Smooth muscle cell (in vitro differentiated cells): ENCODE results near the gene YOD1. TPM values are rescaled to one million over a fixed set of nuclear protein-coding genes. Genes with fewer than 3 reads are reported as not detected.
A peak's percentile ranks its signal among the peaks of the same experiment; 100 is the strongest.

Experiments
- DNase-seq: peaks from one replicate; lab custom pipeline; 2025; ENCODE audit not compliant: unreplicated experiment; lab: John Stamatoyannopoulos, UW
- H2AFZ ChIP-seq: fragments of 200-600 bp; sonication (generic); 2 replicates; pipeline ENCODE4 v1.6.0; 2016; ENCODE audit warnings: antibody characterized with exemption, low read depth, mild to moderate bottlenecking
- H3F3A ChIP-seq: fragments of 200-600 bp; sonication (generic); 2 replicates; pipeline ENCODE4 v1.6.0; 2017; ENCODE audit warnings: antibody characterized with exemption, low read depth
- H3K27ac ChIP-seq: fragments of 200-600 bp; sonication (generic); 2 replicates; pipeline ENCODE4 v1.5.1; 2016; ENCODE audit warnings: low read depth, mild to moderate bottlenecking
- H3K27me3 ChIP-seq: fragments of 200-600 bp; sonication (generic); 2 replicates; pipeline ENCODE4 v1.6.1; 2016; ENCODE audit warnings: low read depth, mild to moderate bottlenecking
- H3K36me3 ChIP-seq: fragments of 200-600 bp; sonication (generic); 2 replicates; pipeline ENCODE4 v1.5.1; 2016; ENCODE audit warnings: low read depth
- H3K4me1 ChIP-seq: fragments of 200-600 bp; sonication (generic); 2 replicates; pipeline ENCODE4 v1.5.1; 2016; ENCODE audit warnings: low read depth
- H3K4me2 ChIP-seq: fragments of 200-600 bp; sonication (generic); 2 replicates; pipeline ENCODE4 v1.6.0; 2016; ENCODE audit warnings: mild to moderate bottlenecking
- H3K4me3 ChIP-seq: fragments of 200-600 bp; sonication (generic); 2 replicates; pipeline ENCODE4 v1.5.1; 2016; ENCODE audit warnings: mild to moderate bottlenecking
- H3K79me2 ChIP-seq: fragments of 200-600 bp; sonication (generic); 2 replicates; pipeline ENCODE4 v1.6.0; 2016; ENCODE audit warnings: low read depth, mild to moderate bottlenecking
- H3K9ac ChIP-seq: fragments of 200-600 bp; sonication (generic); 2 replicates; pipeline ENCODE4 v1.6.0; 2016; ENCODE audit warnings: low read depth
- H3K9me3 ChIP-seq: fragments of 200-600 bp; sonication (generic); replicated peaks from 2 replicates; pipeline ENCODE4 v1.5.1; 2016; ENCODE audit warnings: low read depth
- H4K20me1 ChIP-seq: fragments of 200-600 bp; sonication (generic); 2 replicates; pipeline ENCODE4 v1.6.0; 2016; ENCODE audit warnings: low read depth
- WGBS: methylation state at CpG from one replicate; pipeline ENCODE4 v1.1.7; 2016; ENCODE audit warnings: low lambda C conversion rate; 5-methylcytosine and 5-hydroxymethylcytosine counted together
- polyA plus RNA-seq: library from polyadenylated mRNA; unstranded; fragments of >200 nt; fragmentation: Nextera tagmentation; extraction: Ambion mirVana; gene quantifications from 2 replicates; pipeline ENCODE4 v1.2.1, GENCODE V29; 2016
- total RNA-seq: library from RNA; depleted of rRNA; stranded (reverse); fragments of >200 nt; gene quantifications from 2 replicates; pipeline ENCODE4 v1.2.3, GENCODE V29; 2014
- TF ChIP-seq, protein P1 (sequence below): fragments of 200-600 bp; sonication (generic); IDR thresholded peaks from 2 replicates; pipeline ENCODE4 v1.5.1; 2017; ENCODE audit warnings: borderline replicate concordance, mild to moderate bottlenecking, antibody characterized with exemption; ENCODE audit not compliant: insufficient read depth, poor library complexity, severe bottlenecking

Gene YOD1
- total and polyA plus RNA-seq, 2 experiments from 2014 or later: 3.8 to 31.9 TPM

DNA sequence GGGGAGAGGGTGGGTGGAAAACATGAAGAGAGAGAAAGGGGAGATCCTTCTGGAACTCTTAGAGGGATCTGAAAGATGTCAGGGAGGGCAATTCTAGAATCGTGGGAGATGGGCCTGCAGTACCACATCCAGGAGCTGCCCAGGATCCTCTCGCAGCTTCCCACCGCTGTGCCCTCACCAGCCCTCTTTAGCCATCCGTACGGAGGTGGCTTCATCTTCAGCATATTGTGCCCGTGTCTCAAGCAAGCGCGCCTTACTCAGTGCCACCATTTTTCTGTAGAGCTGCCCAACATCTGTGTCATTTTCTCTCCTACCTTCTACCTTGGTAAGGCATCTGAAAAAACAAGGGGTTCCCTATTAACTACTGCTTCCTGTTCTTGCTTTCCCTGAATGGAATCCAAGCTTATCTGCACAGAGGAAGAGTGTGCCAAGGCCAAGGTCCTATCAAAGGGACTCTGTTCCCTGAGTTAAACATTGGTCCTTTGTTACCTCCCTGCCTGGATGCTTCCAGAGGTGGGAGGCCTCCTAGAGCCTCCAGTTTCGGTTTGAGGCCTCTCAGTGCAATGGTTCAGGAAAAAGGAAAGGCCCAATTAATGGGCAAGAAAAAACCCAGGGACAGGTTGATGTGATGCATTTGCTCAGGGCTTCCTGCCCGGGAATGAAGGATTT, 41.7 kb downstream of the YOD1 start:
- no peaks in the 10 kb centered on the region for H3K79me2 ChIP-seq
- H4K20me1 ChIP-seq: no peaks in the 10 kb centered on the region
- H3K4me2 ChIP-seq: no peak overlapping the region
- H3K27ac ChIP-seq: no peak overlapping the region
- H2AFZ ChIP-seq: no peak overlapping the region
- peaks cover 3% of the 10 kb centered on the region for H3K4me1 ChIP-seq
- no peak overlapping the region for H3K4me3 ChIP-seq
- no peaks in the 10 kb centered on the region for H3K36me3 ChIP-seq
- no peaks in the 10 kb centered on the region for H3K9me3 ChIP-seq
- TF ChIP-seq, protein P1, sequence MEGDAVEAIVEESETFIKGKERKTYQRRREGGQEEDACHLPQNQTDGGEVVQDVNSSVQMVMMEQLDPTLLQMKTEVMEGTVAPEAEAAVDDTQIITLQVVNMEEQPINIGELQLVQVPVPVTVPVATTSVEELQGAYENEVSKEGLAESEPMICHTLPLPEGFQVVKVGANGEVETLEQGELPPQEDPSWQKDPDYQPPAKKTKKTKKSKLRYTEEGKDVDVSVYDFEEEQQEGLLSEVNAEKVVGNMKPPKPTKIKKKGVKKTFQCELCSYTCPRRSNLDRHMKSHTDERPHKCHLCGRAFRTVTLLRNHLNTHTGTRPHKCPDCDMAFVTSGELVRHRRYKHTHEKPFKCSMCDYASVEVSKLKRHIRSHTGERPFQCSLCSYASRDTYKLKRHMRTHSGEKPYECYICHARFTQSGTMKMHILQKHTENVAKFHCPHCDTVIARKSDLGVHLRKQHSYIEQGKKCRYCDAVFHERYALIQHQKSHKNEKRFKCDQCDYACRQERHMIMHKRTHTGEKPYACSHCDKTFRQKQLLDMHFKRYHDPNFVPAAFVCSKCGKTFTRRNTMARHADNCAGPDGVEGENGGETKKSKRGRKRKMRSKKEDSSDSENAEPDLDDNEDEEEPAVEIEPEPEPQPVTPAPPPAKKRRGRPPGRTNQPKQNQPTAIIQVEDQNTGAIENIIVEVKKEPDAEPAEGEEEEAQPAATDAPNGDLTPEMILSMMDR: no peak
- H3K27me3 ChIP-seq: no peaks in the 10 kb centered on the region
- no peak overlapping the region for H3K9ac ChIP-seq
- DNase-seq: no peak
- WGBS: 95% methylated on average over 10 of the region's 10 CpGs
- peaks cover 4% of the 10 kb centered on the region for H3F3A ChIP-seq

GRCh38 chr1:207007352-207008033, 43.5 kb downstream of the YOD1 start:
- H3K4me2 ChIP-seq: peak overlapping the region; percentile 4
- no peak for DNase-seq
- H3K4me1 ChIP-seq: peaks cover 6% of the 10 kb centered on the region
- H3K27ac ChIP-seq: peak overlapping the region; percentile 78
- no peaks in the 10 kb centered on the region for H3K79me2 ChIP-seq
- no peaks in the 10 kb centered on the region for H3K27me3 ChIP-seq
- H2AFZ ChIP-seq: peak overlapping the region; percentile 48
- TF ChIP-seq, protein P1: no peak
- 53% methylated on average over 5 of the region's 5 CpGs for WGBS
- H3F3A ChIP-seq: peaks cover 4% of the 10 kb centered on the region
- no peaks in the 10 kb centered on the region for H4K20me1 ChIP-seq
- H3K4me3 ChIP-seq: no peak overlapping the region
- H3K9me3 ChIP-seq: no peaks in the 10 kb centered on the region
- peak overlapping the region; percentile 29 for H3K9ac ChIP-seq
- H3K36me3 ChIP-seq: no peaks in the 10 kb centered on the region

GRCh38 chr1:207006914-207007313, 44.1 kb downstream of the YOD1 start:
- no peak overlapping the region for H2AFZ ChIP-seq

More at GRCh38 chr1:207006914-207007313, 44.1 kb downstream of the YOD1 start:
- peaks cover 6% of the 10 kb centered on the region for H3K4me1 ChIP-seq
- no peaks in the 10 kb centered on the region for H3K36me3 ChIP-seq
- H3K27me3 ChIP-seq: no peaks in the 10 kb centered on the region
- H3K79me2 ChIP-seq: no peaks in the 10 kb centered on the region
- no peak for DNase-seq
- peaks cover 4% of the 10 kb centered on the region for H3F3A ChIP-seq
- no peaks in the 10 kb centered on the region for H3K9me3 ChIP-seq
- no peak overlapping the region for H3K4me3 ChIP-seq
- peak overlapping the region; percentile 78 for H3K27ac ChIP-seq
- peak overlapping the region; percentile 4 for H3K4me2 ChIP-seq
- H3K9ac ChIP-seq: peak overlapping the region; percentile 29
- TF ChIP-seq, protein P1: no peak
- H4K20me1 ChIP-seq: no peaks in the 10 kb centered on the region
- 59% methylated on average over 3 of the region's 3 CpGs for WGBS
